Hematopoietic multipotent progenitor cell (in vitro differentiated cells): ENCODE results near the gene PIP5K1B. TPM values are rescaled to one million over a fixed set of nuclear protein-coding genes. Genes with fewer than 3 reads are reported as not detected.

Experiments used
- DNase-seq, 3 donors: peaks; one replicate each; pipeline ENCODE4 v3.0.0-alpha.2; 2011 to 2015; ENCODE audit warnings: low read depth in 2 of 3, low spot score in 2 of 3
- total RNA-seq: library from RNA; depleted of rRNA; stranded (reverse); fragments of >200 nt; gene quantifications from one replicate; pipeline ENCODE4 v1.2.3, GENCODE V29; 2012

PIP5K1B gene
- total RNA-seq, 1 donor, result 12.4 TPM

DNA sequence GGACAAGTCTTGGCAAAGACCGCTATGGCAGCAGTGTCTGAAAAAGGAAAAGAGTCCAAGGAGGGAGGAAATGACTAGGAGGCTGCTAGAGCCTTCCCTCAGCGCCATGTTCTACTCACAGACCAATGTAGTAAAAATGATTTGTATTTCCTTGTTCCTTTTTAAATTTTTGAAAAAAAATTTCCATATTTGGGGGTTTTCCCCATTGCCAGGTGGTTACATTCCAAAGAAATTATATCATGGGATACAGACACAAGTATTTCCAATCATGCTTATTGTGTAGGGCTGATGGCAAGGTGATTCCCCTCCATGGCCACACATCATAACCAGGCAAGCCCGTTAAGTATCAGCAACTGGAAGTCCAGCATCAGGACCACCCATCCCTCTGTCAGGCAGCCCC lies 138.2 kb downstream of the PIP5K1B start:
- no peak for DNase-seq

- peak in 2 of 3 donors; percentile 6 to 32 for DNase-seq
Observed at GRCh38 chr9:68844157-68844556, 139.1 kb downstream of the PIP5K1B start.

DNA sequence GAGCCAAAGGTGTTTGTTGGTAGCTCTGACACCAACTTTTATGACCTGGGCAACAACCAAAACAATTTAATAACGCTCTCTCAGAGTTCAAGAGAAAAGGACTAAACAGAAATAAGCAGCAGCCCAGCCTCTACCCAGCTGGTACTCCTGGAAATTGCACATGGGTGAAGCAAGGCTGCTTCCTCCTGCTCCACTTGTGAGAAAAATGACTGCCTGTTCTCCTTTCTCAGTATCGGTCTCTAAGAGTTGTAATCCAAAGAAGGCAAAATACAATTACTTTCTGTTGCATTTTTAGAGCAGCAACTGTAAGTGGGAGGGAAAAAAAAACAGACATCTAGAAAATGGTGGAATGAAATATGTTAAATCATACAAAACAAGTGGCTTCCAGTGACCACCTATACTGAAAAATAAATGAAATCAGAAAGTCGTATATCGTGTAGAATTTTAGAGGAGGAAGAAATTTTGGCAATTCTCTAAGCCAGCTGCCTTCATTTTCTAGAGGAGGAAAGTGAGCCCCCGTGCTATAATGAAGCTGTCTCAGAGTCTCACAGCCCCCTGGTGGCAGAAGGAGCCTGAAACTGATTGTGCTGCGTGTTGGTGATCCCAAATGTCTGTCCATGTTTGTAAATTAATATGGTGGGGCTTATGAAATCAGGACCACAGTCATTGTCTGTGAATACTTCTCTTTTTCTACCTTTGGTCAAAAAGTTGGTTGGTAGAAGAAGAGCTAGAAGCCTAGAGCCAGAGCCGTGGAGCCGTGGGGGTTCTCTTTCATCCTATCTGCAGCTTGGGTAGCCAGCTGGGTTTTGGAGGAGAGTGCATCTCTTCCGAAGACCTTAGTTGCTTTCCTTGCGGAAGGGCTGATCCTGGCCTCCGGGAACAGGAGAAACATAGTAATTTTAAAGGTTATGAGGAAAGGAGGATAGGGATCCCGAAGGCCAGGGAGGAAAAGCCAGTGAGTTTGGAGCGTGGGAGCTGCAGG lies 139.9 kb downstream of the PIP5K1B start:
- peak in 2 of 3 donors; percentile 59 to 81 for DNase-seq

DNA sequence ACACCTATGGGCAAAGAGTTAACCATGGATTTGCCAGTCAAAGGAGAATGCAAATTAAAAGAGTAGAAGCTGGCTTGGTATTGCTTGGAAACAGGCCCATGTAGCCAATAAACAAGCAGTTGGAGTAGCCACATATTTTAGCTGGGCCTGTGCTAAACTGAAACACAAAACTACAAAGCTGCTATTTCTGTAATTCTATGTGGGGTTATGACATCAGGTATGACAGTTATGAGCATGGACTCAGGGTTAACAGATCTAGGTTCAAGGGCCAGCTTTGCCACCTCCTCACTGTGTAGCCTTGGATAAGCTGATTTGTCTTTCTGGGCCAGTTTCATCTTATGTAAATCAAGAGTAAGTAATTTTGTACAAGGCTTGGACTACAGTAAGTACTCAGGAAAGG lies 142.7 kb downstream of the PIP5K1B start:
- no peak for DNase-seq

GRCh38 chr9:68851657-68852056 lies 146.6 kb downstream of the PIP5K1B start:
- DNase-seq, result no peak

DNA sequence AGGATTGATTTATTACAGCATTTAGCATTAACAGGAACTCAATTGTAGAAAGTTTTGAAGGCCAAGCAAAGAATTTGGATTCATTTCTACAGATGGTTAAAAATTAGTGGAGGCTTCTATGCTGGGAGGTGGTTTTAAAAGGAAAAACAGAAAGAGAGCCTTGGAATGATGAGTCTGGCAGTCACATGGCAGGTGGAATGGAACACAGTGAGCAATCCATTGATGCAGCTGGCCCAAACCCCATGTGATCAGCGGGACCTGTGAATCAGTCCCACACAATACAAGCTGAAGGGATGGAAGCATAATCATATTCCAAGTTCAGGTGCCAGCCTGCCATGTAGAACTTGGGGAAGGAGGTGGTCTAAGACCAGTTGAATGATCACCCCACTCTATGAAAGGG lies 147.9 kb downstream of the PIP5K1B start:
- DNase-seq, result no peak

GRCh38 chr9:68859347-68859746 lies 154.3 kb downstream of the PIP5K1B start:
- no peak for DNase-seq

GRCh38 chr9:68860419-68860818 lies 155.4 kb downstream of the PIP5K1B start:
- no peak for DNase-seq

DNA sequence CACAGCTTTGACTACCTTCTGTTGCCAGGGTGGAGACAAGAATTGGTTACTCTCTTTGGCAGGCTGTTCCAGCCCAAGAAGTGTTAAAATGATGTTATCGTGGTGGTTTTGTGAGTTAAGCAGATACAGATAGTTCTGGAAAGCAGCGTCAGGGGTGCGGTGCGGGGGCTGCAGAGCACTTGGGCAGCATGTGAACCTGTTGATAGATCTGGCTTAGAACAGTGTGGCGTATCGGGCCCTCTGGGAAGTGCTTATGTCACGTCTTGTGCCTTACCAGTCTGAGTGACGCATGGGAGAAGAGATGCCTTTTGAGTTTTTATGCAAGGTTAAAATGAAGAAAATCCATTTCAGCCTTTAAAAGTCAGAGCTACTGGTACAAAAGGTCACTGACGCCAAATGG lies 156.4 kb downstream of the PIP5K1B start:
- no peak for DNase-seq

GRCh38 chr9:68867066-68867465 lies 162.0 kb downstream of the PIP5K1B start:
- no peak for DNase-seq

DNA sequence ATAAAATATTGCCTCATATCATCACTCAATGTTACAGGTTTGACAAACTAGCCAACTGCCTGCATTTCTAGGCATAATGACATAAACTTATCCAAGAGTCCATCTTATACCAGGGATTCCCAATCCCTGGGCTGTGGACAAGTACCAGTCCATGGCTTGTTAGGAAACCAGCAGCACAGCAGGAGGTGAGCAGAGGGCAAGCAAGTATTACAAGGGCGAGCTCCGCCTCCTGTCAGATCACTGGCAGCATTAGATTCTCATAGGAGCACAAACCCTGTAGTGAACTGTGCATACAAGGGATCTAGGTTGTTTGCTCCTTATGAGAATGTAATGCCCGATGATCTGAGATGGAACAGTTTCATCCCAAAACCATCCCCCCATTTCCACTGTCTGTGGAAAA lies 164.0 kb downstream of the PIP5K1B start:
- no peak for DNase-seq

DNA sequence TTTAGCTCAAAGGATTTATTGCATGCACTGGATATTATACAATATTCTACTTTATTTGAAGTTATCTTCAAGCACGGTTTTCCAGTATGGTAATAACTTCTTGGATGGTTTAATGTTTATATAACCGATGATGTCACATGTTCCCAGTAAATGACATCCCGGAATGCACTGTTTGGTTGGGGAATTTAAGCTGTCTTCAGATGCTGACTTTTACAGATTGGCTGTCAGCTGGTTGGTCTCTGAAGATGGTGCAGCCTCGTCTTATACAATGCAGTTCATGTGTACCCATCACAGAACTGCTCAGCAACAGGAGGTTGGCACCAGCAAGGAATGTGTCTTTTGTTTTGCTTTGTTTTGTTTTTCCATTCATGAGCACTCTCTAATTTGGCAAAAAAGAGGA lies 165.0 kb downstream of the PIP5K1B start:
- DNase-seq, result no peak

DNA sequence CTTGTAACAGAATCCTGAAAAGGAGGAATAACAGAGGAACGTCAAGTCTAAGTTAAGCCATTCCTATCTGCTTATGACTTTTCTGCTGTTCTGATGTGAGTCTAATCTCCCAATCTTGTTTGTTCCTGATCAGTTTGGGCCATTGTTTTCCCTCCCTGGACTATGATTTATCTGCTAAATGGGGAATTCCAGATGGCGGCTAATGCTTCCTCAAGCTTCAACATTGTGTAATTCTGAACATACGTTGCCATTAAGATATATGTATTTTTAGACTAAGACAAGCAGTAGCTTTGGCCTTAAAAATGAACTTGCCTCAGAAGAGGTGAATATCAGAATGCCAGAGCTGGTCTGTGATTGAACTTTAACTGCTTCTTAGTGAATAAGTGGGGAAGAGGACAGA lies 166.2 kb downstream of the PIP5K1B start:
- no peak for DNase-seq

GRCh38 chr9:68872026-68872501 lies 167.0 kb downstream of the PIP5K1B start:
- DNase-seq, result no peak

DNA sequence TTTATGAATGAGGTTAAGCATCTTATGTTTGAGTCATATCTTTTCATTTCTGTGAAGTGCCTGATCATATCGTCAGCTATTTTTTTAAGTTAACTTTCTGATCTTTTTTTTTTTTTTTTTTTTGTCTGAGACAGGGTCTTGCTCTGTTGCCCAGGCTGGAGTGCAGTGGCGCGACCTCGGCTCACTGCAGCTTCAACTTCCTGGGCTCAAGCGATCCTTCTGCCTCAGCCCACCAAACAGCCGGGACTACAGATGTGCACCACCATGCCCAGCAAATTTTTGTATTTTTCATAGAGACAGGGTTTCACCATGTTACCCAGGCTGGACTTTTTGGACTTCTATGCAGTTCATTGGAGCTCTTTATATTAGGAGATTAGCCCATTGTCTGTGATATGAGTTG lies 168.1 kb downstream of the PIP5K1B start:
- no peak for DNase-seq

GRCh38 chr9:68876273-68876672 lies 171.2 kb downstream of the PIP5K1B start:
- DNase-seq, result no peak

- no peak for DNase-seq
Observed at GRCh38 chr9:68876681-68877080, 171.6 kb downstream of the PIP5K1B start.

GRCh38 chr9:68877219-68877618 lies 172.2 kb downstream of the PIP5K1B start:
- no peak for DNase-seq

DNA sequence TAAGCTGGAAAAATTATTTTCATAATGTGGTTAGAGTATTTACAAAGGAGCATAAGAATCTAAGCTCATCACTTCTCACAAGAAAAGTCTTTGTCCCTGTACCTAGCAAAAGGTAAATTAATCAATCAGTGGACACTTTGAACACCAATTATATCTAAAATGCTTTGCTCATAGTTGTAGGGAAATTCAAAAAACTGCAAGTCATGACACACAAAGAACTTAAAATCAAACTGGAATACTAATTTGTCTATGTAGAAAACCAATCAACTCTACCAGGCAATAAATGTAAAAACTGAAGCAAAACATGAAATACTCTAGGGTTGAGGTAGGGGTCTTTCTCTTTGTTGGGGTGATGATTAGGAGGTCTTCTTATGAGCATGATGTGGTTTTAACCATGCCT lies 173.4 kb downstream of the PIP5K1B start:
- DNase-seq, result no peak

- DNase-seq, result no peak
Observed at GRCh38 chr9:68883224-68883623, 178.2 kb downstream of the PIP5K1B start.

GRCh38 chr9:68887232-68887631 lies 182.2 kb downstream of the PIP5K1B start:
- peak in 1 of 3 donors; percentile 32 for DNase-seq

- DNase-seq, result no peak
Observed at GRCh38 chr9:68894502-68894901, 189.5 kb downstream of the PIP5K1B start.
